Stimulated activated CD4-positive, alpha-beta T cell treated with anti-CD3 and anti-CD28 coated beads, Interleukin-15, amount 100 ng/mL, for 1 hour (primary cell): ENCODE results near the gene SHOX.
"Not testable (repeated sequence)": the region's sequence is repeated elsewhere in the genome, so short reads cannot be mapped to it uniquely, and the experiment has no call there.

Experiments
- DNase-seq, 2 donors: peaks; one replicate each; pipeline ENCODE4 v3.0.0-alpha.2; 2020; ENCODE audit warnings: low read depth in 1 of 2, low spot score in 1 of 2

SHOX gene

DNA sequence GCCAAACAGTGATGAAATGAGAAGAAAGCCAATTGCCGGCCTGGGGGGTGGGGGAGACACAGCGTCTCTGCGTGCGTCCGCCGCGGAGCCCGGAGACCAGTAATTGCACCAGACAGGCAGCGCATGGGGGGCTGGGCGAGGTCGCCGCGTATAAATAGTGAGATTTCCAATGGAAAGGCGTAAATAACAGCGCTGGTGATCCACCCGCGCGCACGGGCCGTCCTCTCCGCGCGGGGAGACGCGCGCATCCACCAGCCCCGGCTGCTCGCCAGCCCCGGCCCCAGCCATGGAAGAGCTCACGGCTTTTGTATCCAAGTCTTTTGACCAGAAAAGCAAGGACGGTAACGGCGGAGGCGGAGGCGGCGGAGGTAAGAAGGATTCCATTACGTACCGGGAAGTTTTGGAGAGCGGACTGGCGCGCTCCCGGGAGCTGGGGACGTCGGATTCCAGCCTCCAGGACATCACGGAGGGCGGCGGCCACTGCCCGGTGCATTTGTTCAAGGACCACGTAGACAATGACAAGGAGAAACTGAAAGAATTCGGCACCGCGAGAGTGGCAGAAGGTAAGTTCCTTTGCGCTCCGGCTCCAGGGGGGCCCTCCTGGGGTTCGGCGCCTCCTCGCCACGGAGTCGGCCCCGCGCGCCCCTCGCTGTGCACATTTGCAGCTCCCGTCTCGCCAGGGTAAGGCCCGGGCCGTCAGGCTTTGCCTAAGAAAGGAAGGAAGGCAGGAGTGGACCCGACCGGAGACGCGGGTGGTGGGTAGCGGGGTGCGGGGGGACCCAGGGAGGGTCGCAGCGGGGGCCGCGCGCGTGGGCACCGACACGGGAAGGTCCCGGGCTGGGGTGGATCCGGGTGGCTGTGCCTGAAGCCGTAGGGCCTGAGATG lies at the start of gene SHOX:
TSS of gene SHOX (plus strand) at position 180 of the 885 bp plus-strand sequence. CDS start at position 287, 107 bp downstream.
- no peak for DNase-seq

DNA sequence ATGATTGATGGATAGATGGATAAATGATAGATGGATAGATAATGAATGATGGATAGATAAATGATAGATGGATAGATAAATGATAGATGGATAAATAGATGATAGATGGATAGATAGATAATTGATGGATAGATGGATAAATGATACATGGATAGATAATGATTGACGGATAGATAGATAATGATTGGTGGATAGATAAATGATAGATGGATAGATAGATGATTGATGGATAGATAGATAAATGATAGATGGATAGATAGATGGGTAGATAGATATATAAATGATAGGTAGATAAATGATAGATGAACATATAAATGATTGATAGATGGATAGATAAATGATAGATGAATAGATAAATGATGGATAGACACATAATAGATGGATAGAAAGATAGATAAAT lies 49.5 kb upstream of the SHOX start:
- no peak for DNase-seq

DNA sequence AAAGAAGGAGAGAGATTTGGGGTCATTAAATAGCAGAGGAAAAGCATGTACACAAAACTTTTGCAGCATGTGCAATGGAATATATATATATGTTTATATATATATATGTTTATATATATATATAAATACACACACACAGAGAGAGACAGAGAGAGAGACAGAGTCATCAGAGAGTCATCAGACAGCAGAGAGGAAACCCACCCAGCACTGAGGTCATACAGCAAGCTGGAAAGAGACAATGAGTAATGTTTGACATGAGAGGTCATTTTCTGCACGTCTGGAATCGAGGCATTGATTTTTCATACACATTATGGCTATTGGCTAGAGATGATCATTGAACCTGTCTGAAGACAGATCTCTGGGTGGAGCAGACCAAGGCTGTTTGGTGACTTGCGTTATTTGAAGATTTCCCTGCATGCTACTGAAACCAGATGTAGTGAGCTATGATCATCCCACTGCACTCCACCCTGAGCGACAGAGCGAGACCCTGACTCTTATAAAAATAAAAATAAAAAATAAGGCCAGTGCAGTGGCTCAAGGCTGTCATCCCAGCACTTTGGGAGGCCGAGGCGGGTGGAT lies 48.8 kb upstream of the SHOX start:
- no peak for DNase-seq

DNA sequence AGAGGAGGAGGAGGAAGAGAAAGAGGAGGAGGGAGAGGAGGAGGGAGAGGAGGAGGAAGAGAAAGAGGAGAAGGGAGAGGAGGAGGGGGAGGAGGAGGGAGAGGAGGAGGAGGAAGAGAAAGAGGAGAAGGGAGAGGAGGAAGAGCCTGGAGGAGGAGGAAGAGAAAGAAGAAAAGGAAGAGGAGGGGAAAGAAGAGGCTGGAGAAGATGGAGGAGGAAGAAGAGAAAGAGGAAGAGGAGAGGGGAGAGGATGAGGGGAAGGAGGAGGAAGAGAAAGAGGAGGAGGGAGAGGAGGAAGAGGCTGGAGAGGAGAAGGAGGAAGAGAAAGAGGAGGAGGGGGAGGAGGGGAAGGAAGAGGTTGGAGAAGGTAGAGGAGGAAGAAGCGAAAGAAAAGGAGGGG lies 46.0 kb upstream of the SHOX start:
- no peak for DNase-seq

DNA sequence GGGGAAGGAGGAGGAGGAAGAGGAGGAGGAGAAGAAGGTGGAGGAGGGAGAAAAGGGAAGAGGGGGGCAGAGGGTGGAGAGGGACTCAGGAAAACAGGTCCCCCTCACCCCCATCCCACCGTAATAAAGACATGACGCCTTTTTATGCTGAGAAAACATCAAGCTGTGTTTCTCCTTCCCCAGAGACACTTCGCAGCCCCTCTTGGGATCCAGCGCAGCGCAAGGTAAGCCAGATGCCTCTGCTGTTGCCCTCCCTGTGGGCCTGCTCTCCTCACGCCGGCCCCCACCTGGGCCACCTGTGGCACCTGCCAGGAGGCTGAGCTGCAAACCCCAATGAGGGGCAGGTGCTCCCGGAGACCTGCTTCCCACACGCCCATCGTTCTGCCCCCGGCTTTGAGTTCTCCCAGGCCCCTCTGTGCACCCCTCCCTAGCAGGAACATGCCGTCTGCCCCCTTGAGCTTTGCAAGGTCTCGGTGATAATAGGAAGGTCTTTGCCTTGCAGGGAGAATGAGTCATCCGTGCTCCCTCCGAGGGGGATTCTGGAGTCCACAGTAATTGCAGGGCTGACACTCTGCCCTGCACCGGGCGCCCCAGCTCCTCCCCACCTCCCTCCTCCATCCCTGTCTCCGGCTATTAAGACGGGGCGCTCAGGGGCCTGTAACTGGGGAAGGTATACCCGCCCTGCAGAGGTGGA lies 45.3 kb upstream of the SHOX start:
- no peak for DNase-seq

DNA sequence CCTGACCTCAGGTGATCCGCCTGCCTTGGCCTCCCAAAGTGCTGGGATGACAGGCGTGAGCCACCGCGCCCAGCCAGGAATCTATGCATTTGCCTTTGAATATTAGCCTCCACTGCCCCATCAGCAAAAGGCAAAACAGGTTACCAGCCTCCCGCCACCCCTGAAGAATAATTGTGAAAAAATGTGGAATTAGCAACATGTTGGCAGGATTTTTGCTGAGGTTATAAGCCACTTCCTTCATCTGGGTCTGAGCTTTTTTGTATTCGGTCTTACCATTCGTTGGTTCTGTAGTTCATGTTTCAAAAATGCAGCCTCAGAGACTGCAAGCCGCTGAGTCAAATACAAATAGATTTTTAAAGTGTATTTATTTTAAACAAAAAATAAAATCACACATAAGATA lies 44.2 kb upstream of the SHOX start:
- DNase-seq = no peak

DNA sequence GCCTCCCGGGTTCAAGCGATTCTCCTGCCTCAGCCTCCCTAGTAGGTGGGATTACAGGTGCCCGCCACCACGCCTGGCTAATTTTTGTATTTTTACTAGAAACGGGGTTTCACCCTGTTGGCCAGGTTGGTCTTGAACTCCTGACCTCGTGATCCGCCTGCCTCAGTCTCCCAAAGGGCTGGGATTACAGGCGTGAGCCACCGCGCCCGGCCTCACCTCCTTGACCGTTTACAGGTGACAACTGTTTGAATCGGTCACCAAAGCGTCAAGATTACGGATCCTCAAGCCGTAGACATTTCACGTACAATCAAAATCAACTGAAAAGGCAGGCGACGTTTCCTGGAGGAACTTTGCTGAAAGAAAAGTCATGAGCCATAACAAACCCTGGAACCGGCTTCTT lies 41.3 kb upstream of the SHOX start:
- not testable (repeated sequence) for DNase-seq

DNA sequence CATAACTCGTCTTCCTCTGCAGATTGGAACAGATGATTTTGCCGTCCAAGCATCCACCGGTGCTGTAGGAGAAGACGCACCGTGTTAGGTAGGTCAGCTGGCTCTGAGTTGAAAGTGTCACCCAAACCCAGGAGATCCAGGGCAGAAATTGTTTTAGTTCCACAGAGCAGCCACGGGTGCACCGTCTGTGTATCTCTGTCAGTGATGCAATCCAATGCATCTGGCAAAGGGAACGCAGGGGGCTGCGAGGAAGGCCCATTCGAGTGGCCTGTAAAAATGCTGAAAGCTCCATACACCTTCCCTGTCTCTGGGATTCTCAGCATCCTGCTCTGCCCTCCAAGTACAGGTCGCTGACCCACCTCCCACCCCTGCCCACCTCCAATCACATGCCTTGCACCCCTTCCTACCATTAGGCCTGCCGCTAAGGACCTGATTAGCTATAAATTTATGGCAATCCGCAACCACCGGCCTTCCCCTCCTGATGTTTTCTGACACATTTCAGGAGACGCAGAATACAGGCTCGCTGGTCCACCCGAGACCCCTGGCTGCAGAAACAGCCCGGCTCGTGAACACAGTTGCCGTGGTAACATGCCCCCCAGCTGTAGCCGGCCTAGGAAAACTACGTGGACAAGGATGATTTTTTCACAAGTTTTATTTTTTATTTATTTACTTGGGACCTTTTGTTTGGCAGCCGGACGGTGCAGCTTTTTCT lies 39.7 kb upstream of the SHOX start:
- DNase-seq = no peak

DNA sequence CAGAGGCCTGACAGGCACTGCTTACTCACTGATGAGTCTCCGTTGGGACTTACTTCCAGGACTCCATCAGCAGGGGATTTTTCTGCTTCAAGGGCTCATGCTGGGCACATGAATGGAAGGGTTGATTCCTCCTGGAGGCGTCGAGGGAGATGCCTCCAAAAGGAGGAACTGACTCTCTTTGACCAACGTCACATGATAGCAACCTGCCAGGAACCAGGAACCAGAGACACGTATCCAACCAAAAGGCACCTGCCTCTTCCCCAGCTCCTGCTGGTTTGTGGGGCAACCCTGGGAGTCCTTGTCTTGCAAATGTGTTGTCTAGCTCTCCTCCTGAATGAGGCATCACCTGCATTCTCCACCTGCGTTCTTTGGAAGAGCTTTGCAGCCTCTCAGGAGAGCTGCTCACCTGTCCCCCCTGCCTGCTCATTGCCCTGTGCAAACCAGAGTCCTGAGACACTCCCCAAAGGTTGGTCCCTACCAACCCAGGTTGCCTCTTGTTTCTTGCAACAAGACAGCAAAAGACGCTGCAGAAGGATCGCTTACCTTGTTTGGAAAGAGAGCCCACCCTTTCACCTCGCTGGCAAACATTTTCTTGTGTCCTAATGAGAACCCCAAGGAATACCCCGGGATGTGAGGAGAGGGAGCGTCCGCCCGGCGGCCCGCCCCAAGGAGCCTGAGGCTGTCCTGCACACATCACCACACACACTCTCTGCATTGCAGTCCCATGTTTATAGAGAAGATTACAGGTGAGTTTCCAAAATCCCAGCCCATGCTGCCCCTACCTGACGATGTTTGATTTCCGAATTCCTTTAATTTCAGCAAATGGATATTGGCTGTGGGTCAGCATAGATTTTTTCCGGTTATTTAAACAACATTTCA lies 30.5 kb upstream of the SHOX start:
- DNase-seq = no peak

DNA sequence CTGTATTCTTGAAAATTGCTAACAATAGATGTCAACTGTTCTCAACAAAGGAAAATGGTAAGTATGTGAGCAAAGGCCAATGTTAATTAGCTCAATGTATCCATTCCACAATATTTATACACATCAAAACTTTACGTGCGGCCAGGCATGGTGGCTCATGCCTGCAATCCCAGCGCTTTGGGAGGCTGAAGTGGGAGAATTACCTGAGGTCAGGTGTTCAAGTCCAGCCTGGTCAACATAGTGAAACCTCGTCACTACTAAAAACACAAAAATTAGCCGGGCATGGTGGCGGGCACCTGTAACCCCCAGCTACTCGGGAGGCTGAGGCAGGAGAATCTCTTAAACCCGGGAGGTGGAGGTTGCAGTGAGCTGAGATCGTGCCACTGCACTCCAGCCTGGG lies 27.6 kb upstream of the SHOX start:
- not testable (repeated sequence) for DNase-seq

DNA sequence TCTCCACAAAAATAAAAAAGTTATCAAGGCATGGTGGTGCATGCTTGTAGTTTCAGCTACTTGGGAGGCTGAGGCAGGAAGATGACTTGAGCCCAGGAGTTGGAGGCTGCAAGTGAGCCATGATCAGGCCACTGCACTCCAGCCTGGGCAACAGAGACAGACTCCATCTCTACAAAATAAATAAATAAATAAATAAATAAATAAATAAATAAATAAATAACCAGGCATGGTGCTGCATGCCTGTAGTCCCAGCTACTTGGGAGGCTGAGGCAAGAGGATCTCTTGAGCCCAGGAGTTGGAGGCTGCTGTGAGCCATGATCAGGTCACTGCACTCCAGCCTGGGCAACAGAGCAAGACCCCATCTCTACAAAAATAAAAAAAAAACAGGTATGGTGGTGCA lies 26.0 kb upstream of the SHOX start:
- DNase-seq = not testable (repeated sequence)

DNA sequence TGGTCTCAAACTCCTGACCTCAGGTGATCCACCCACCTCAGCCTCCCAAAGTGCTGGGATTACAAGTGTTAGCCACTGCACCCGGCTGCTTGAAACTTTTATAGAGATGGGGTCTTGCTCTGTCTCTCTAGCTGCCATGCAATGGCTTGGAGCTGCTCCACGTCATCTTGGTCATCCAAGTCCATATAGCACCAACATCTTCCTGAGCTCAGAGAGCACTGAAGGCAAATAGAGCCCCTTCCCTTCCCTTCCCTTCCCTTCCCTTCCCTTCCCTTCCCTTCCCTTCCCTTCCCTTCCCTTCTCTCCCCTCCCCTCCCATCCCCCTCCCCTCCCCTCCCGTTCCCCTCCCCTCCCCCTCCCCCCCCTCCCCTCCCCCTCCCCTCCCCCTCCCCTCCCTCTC lies 22.5 kb upstream of the SHOX start:
- DNase-seq = not testable (repeated sequence)

DNA sequence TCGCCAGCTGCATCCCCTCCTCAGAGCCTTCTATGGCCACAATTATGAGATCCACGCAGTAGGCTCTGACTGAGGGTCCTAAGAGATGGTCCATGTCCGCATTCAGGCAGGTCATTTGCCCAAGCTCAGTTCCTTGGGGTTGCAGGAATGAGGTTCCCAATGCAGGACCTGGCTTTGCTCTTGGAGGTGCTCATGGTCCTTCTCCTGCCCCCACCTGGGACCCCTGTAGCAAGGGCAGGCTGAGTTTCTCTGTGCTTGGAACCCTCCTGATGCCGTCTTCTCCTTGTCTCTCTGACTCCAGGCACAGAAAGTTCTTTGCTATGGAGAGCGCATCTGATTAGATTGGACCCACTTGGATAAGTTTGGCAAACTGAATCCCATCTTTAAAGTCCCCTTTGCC lies 16.5 kb upstream of the SHOX start:
- no peak for DNase-seq

DNA sequence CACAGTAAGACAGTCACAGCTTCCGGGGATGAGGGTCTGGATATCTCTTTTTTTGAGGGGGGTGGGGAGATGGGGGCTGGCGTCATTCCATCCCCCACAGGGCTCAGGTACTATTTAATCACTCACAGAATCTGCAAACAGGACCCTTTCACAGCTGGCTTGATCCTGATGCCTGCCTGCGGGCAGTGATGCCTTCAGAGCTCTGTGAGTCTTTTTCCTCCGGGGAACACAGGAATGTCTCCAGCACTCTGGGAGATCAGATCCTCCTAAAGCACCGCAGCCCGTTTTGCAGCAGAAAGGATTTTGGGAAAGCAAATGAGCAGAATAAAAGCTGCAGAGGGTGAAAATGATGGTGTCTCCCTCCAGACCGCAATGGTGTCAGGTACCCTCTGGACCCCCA lies 13.2 kb upstream of the SHOX start:
- DNase-seq = no peak

DNA sequence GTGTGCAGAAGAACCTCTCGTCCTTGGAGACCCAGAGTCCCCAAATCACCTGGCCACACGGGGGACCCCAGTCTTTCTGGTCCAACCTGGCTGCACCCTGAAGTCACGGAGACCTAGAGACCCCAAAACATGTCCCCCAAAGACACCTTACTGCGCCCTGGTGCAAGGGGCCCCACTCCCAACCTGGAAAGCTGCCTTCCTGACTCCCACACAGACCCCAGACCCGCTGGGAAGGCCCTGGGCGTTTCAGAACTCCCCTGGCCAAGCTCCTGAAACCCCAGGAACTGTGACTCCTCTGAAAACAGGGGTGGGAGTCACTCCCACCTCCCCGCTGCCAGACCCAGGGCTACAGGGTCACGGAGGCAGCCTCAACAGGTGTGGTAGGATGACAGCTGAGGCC lies 12.7 kb upstream of the SHOX start:
- DNase-seq = no peak

DNA sequence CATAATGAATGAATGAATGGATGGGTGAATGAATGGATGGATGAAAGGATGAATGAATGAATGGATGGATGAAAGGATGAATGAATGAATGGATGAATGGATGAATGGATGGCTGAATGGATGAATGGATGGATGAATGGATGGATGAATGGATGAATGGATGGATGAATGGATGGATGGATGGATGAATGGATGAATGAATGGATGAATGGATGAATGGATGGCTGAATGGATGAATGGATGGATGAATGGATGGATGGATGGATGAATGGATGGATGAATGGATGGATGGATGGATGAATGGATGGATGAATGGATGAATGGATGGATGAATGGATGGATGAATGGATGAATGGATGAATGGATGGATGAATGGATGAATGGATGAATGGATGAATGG lies 12.3 kb upstream of the SHOX start:
- DNase-seq = not testable (repeated sequence)

DNA sequence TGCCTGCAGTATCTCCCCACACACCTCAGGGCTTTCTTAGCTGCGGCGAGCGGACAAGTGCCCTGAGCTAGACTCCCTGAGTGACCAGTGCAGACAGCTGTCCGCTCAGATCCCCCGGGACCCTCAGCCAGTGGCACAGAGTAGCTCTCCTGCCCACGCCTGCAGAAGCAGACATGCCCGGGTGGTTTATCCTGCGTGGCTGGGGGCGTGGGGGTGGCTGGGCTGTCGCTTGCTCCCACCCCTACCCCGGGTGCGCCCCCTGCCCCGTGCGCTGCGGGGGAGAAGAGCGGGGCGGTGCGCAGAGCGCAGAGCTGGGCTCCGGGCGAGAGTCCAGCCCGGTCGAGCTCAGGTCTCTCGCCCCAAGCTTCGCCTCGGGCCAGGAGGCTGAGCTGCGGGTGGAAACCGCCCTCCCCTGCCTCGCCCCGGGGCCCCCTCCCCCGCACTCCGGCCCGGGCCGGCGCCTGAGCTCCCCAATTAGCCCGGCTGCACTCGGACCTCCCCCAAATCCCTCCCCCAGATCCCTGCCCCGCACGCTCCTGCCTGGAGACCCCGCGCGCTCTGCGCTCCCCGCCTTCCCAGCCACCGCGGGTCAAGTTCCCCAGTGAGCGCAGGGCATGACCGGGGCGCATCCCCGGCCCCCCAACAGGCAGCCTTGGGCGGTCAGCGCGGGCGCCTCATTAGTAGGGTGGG lies 11.7 kb upstream of the SHOX start:
- no peak for DNase-seq

DNA sequence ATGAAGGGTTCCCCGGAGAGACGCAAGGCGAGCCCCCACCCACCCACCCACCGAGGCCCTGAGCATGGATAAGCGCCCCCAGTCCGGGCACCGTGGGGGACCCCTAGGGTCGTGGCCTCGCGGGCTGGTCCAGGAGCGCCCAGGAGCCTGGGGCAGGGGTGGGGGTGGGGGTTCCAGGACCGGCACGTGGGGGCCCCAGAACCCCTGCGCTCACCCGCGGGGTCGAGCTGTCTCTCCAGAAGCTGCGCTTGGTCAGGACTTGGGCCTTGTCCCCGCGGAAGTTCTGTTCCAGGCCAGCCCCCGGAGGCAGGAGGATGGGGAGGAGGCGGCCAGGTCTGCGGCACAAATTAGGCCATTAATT lies 11.2 kb upstream of the SHOX start:
- no peak for DNase-seq

DNA sequence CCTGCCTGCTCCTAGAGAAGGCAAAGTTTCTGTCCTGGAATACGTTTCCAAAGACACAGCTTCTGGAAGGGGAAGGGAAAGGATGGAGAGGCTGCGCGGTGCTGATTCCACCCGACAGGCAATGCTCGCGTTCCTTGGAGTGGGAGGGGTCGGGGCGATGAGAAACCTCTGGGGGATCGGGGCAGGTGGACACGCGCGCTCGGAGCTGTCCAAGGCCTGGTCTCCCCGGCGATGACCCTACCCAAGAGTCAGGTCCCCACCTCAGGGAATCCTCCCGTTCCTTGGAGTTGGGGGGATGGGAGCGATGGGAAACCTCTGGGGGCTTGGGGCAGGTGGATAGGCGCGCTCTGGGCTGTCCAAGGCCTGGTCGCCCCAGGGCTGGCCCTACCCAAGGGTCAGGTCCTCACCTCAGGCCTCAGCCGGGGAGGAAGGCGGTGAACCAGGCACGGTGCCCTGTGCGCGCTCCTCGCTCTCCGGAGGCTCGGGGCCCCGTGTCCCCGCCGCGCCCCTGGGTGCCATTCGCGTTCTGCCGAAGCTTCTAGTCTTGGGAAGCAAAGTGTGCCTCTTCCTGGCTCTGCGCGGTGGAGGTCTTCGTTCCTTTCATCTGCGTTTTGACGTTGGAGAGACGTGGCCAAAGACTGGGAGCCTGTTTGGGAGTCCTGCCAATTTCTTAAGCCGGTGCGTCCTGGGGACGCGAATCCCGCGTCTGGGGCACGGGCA lies 10.6 kb upstream of the SHOX start:
- DNase-seq = no peak
